CD8-positive, alpha-beta memory T cell (primary cell): Measurements from ENCODE around the gene PROX1. TPM values are rescaled to one million over a fixed set of nuclear protein-coding genes. Genes with fewer than 3 reads are reported as not detected.
A peak's percentile ranks its signal among the peaks of the same experiment; 100 is the strongest.

Experiments
- CTCF ChIA-PET: fragments of 350-600 bp; sonication (Branson Sonifier 250); formaldehyde crosslinking; loops from one replicate; lab custom pipeline; 2021; ENCODE audit warnings: antibody characterized with exemption; lab: Charles Lee
- POLR2A ChIA-PET: fragments of 350-600 bp; sonication (Branson Sonifier 250); formaldehyde crosslinking; loops from one replicate; lab custom pipeline; 2021; ENCODE audit warnings: antibody characterized with exemption; lab: Charles Lee
- DNase-seq, 5 donors: peaks; one replicate each; pipeline versions ENCODE4 v3.0.0 to v3.0.0-alpha.2; 2020 to 2022; ENCODE audit warnings: mixed read lengths in 1 of 5
- H3K27ac ChIP-seq: one replicate; pipeline ENCODE4 v1.7.0; 2013; ENCODE audit warnings: low read depth, mild to moderate bottlenecking, low read length, moderate library complexity
- H3K27me3 ChIP-seq: 2 replicates; pipeline ENCODE4 v1.7.0; 2013; ENCODE audit warnings: low read length, mild to moderate bottlenecking; ENCODE audit not compliant: insufficient read depth, poor library complexity, severe bottlenecking
- H3K36me3 ChIP-seq: 2 replicates; pipeline ENCODE4 v1.7.0; 2013; ENCODE audit warnings: mild to moderate bottlenecking, low read length, moderate library complexity; ENCODE audit not compliant: insufficient read depth
- H3K4me1 ChIP-seq: 2 replicates; pipeline ENCODE4 v1.7.0; 2013; ENCODE audit warnings: mild to moderate bottlenecking, low read length, moderate library complexity; ENCODE audit not compliant: insufficient read depth
- H3K4me3 ChIP-seq: 2 replicates; pipeline ENCODE4 v1.7.0; 2013; ENCODE audit warnings: mild to moderate bottlenecking, low read length
- H3K9me3 ChIP-seq: 2 replicates; pipeline ENCODE4 v1.7.0; 2013; ENCODE audit warnings: mild to moderate bottlenecking, low read length
- H3K27ac Mint-ChIP-seq, 8 donors: one replicate each; pipeline ENCODE4 v1.8.0; 2020 to 2021; ENCODE audit warnings: mixed read lengths in 8 of 8, mild to moderate bottlenecking in 6 of 8, inconsistent platforms in 3 of 8, moderate library complexity in 3 of 8
- H3K27me3 Mint-ChIP-seq, 2 donors: one replicate each; pipeline ENCODE4 v1.8.0; 2020 to 2021; ENCODE audit warnings: mixed read lengths in 2 of 2, mild to moderate bottlenecking in 1 of 2, moderate library complexity in 1 of 2
- H3K36me3 Mint-ChIP-seq, 3 donors: one replicate each; pipeline ENCODE4 v1.8.0; 2020 to 2021; ENCODE audit warnings: mixed read lengths in 3 of 3, inconsistent platforms in 1 of 3, mild to moderate bottlenecking in 1 of 3
- H3K4me1 Mint-ChIP-seq, 3 donors: one replicate each; pipeline ENCODE4 v1.8.0; 2020 to 2021; ENCODE audit warnings: mixed read lengths in 3 of 3, inconsistent platforms in 1 of 3, mild to moderate bottlenecking in 1 of 3
- H3K4me3 Mint-ChIP-seq, 7 donors: one replicate each; pipeline ENCODE4 v1.8.0; 2020 to 2021; ENCODE audit warnings: mixed read lengths in 7 of 7, mild to moderate bottlenecking in 6 of 7, moderate library complexity in 4 of 7, inconsistent platforms in 2 of 7
- H3K9me3 Mint-ChIP-seq, 5 donors: one replicate each; pipeline ENCODE4 v1.8.0; 2020 to 2022; ENCODE audit warnings: mixed read lengths in 5 of 5, mild to moderate bottlenecking in 3 of 5, moderate library complexity in 2 of 5, inconsistent platforms in 1 of 5
- polyA plus RNA-seq: library from polyadenylated mRNA; unstranded; fragments of 300-500 nt; fragmentation: Illumina TruSeq; gene quantifications from one replicate; pipeline ENCODE4 v1.2.3, GENCODE V29; 2021
- total RNA-seq, 2 experiments: library from RNA; stranded (reverse); gene quantifications; one replicate each; pipeline ENCODE4 v1.2.3, GENCODE V29; 2021

PROX1 gene
- total and polyA plus RNA-seq, 3 experiments from 2014 or later, result not detected

DNA sequence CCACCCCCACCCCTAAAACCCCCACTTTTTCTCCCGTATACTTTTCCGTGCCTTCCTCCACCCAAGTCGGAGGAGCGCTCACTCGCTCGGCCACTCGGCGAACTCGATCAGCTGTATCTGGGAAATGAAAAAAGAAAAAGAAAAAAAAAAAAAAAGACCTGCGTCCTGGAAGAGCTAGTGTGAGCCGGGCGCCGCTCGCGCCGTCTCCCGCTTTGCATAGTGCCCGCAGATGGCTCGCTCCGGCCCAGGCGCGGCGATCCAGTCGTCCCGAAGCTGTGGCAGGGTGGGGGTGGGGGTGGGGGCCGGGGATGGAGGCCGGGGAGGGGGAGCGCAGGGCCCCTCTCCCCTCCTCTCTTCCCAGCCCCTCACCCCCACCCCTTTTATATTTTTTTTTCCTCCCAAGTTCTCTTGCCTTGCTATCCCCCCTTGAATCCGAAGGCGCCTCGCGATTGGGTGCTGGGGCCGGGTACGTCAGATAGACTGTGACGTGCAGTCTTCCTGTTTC lies 299 bp upstream of the PROX1 start:
- Mint-ChIP-seq H3K4me1 (peaks cover 25 to 46% (median 43%) of the 10 kb centered on the region in 3 donors), H3K27ac (no peak overlapping the region), H3K9me3 (peaks cover 0 to 25% (median 13%) of the 10 kb centered on the region in 5 donors), H3K4me3 (peak overlapping the region; percentile 17 to 88 (median 75)), H3K27me3 (peaks cover 72 to 89% of the 10 kb centered on the region in 2 donors), H3K36me3 (peaks cover 0 to 1% (median 0%) of the 10 kb centered on the region in 3 donors)
- DNase-seq, result no peak
- Histone ChIP-seq H3K4me3 (no peak overlapping the region), H3K27me3 (peaks cover 55% of the 10 kb centered on the region), H3K27ac (no peak overlapping the region), H3K36me3 (no peaks in the 10 kb centered on the region), H3K9me3 (no peaks in the 10 kb centered on the region), H3K4me1 (peaks cover 14% of the 10 kb centered on the region)
- POLR2A ChIA-PET, result no interaction called here
- CTCF ChIA-PET, result no interaction called here

DNA sequence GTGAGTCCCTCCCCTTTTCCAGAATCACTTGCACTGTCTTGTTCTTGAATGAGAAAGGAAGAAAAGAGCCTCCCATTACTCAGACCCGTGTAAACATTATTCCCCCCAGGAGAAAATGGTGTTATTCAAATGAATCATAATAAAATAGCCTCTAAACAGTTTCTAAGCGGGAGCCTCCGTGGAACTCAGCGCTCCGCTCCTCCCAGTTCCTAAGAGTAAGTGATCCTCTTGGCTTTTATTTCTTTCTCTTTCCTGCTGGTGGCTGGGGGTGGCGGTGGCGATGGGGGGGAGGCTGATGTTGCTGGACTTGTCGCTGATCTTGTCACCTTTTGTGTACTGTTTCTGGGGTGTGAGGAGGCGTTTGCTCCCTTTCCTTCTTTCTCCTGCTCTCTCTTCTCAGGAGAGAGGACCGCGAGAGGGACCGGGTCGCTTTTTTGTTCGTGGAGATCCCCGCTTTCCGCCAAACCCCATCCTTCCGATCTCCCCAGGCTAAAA lies 781 bp downstream of the PROX1 start:
- Histone ChIP-seq H3K4me1 (peaks cover 14% of the 10 kb centered on the region), H3K27me3 (peaks cover 51% of the 10 kb centered on the region)

DNA sequence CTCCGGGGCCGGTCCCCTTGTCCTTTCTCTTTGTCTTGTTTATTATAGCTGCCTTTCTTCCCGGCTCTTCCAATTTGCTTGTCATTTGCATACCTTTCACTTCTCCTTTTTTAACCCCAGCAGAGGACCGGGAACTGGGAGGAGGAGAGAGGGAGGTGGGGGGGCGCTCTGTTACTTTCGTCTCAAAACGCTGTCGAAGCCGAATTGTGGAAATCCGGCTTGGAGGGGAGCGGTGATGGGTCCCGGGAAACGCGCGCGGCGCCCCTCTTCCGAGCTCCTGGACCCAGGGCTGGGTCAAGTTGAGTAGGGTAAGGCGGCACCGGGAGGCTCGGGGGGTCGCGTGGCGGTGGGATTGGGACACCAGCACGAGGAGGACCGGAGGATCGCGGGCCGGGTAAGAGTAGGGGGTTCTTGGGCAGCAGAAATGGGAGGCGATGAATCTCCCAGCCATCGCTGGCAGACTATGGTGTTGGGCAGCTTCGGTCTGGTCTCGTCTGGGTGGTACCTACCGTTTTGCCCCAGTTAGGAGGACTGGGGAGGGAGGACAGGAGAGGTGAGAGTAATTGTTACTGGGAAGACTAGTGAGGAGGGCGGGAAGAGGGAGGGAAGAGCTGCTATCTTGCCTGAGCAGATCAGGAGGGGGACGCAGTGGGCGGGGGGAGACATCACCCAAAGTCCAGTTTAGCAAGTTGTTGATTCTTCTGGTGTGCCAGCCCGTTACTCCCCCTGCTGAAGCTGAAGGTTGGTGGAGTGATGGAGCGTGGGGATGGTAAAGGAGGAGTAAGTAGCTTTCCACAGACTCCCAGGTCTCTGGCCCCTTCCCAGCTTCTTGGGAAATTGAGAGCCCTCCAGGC lies 1.5 kb downstream of the PROX1 start:
- peaks cover 44% of the 10 kb centered on the region for H3K27me3 ChIP-seq
- POLR2A ChIA-PET, result no interaction called here
- no peaks in the 10 kb centered on the region for H3K9me3 ChIP-seq

More for the DNA sequence above, 781 bp downstream of the PROX1 start:
- POLR2A ChIA-PET, result no interaction called here
- peak overlapping the region; percentile 52 for H3K4me3 ChIP-seq
- no peak for DNase-seq
- CTCF ChIA-PET, result interaction anchor here (0.6 to 1.2 kb wide), 2 partner anchors 15 to 273 kb away, joined by 3 read pairs; no protein-coding TSS in a partner anchor
- H3K9me3 Mint-ChIP-seq, result peaks cover 0 to 25% (median 13%) of the 10 kb centered on the region in 5 donors
- H3K9me3 ChIP-seq, result no peaks in the 10 kb centered on the region
- no peak overlapping the region for H3K27ac Mint-ChIP-seq
- no peaks in the 10 kb centered on the region for H3K36me3 ChIP-seq
- peaks cover 25 to 46% (median 43%) of the 10 kb centered on the region in 3 donors for H3K4me1 Mint-ChIP-seq
- H3K4me3 Mint-ChIP-seq, result peak overlapping the region; percentile 49 to 77 (median 74)
- peaks cover 69 to 91% of the 10 kb centered on the region in 2 donors for H3K27me3 Mint-ChIP-seq
- H3K36me3 Mint-ChIP-seq, result peaks cover 0 to 1% (median 0%) of the 10 kb centered on the region in 3 donors
- H3K27ac ChIP-seq, result no peak overlapping the region

DNA sequence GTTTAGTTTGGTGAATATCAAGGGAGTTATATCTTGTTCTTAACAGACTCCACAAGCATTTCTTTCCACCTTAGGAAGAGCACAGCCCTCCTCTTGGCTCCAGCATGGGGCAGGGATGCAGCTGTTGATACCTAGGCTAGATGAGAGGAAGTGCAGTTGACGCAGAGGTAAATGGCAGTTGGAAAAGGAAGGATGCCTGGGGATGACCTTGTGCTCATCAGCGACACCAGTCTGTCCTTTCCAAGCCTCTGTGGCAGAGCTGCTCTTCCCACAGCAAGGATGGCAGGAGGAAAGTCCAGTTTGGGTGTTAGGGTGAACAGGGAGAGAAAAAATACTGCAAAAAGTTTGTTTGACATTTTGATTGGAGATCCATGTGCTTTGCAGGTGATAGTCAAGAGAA lies 6.2 kb downstream of the PROX1 start:
- ChIA-PET CTCF (no interaction called here), POLR2A (no interaction called here)
- Histone ChIP-seq H3K36me3 (no peaks in the 10 kb centered on the region), H3K27ac (no peak overlapping the region), H3K9me3 (no peaks in the 10 kb centered on the region), H3K4me1 (peaks cover under 1% of the 10 kb centered on the region), H3K4me3 (no peak overlapping the region), H3K27me3 (peaks cover 14% of the 10 kb centered on the region)
- Mint-ChIP-seq H3K36me3 (peaks cover 0 to 4% (median 0%) of the 10 kb centered on the region in 3 donors), H3K4me1 (peaks cover 5 to 13% (median 6%) of the 10 kb centered on the region in 3 donors), H3K27ac (no peak overlapping the region), H3K4me3 (no peak overlapping the region), H3K9me3 (peaks cover 0 to 15% (median 2%) of the 10 kb centered on the region in 5 donors), H3K27me3 (peaks cover 27 to 47% of the 10 kb centered on the region in 2 donors)
- DNase-seq, result no peak

More for the DNA sequence above, 1.5 kb downstream of the PROX1 start:
- Histone ChIP-seq H3K27ac (no peak overlapping the region), H3K4me3 (peak overlapping the region; percentile 16), H3K4me1 (peaks cover 14% of the 10 kb centered on the region), H3K36me3 (no peaks in the 10 kb centered on the region)
- H3K36me3 Mint-ChIP-seq, result peaks cover 0 to 1% (median 0%) of the 10 kb centered on the region in 3 donors
- peaks cover 0 to 25% (median 13%) of the 10 kb centered on the region in 5 donors for H3K9me3 Mint-ChIP-seq
- H3K27ac Mint-ChIP-seq, result no peak overlapping the region
- CTCF ChIA-PET, result interaction anchor here (0.6 to 1.2 kb wide), 2 partner anchors 14 to 272 kb away, joined by 3 read pairs; no protein-coding TSS in a partner anchor
- H3K4me3 Mint-ChIP-seq, result peak overlapping the region; percentile 5 to 77 (median 70)
- DNase-seq, result no peak
- H3K27me3 Mint-ChIP-seq, result peaks cover 63 to 90% of the 10 kb centered on the region in 2 donors
- peaks cover 25 to 46% (median 43%) of the 10 kb centered on the region in 3 donors for H3K4me1 Mint-ChIP-seq

DNA sequence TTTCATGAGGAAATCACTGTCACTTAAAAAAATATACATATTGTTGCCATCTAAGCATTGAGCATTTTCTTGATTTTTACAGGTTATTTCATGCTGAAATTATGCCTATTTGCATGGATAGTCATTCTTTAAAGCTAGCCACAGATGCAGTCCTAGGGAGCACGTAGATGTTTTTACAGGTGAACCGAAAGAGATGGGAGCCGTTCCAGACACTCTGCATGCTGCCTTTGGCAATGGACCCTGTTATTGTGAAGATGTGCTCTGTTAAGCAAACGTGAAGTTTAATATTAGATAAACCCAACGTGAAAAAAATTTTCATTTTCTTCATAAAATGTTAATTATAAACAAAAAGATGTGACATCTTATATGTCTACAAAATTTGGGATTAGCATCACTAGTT lies 7.1 kb downstream of the PROX1 start:
- no peak overlapping the region for H3K27ac ChIP-seq
- H3K4me1 ChIP-seq, result no peaks in the 10 kb centered on the region
- H3K27me3 ChIP-seq, result peaks cover 5% of the 10 kb centered on the region
- DNase-seq, result no peak
- no peaks in the 10 kb centered on the region for H3K9me3 ChIP-seq
- Mint-ChIP-seq H3K4me1 (peaks cover 0 to 3% (median 0%) of the 10 kb centered on the region in 3 donors), H3K9me3 (peaks cover 0 to 14% (median 2%) of the 10 kb centered on the region in 5 donors), H3K27ac (no peak overlapping the region), H3K36me3 (peaks cover 0 to 2% (median 0%) of the 10 kb centered on the region in 3 donors), H3K4me3 (no peak overlapping the region), H3K27me3 (peaks cover 21 to 38% of the 10 kb centered on the region in 2 donors)
- H3K36me3 ChIP-seq, result no peaks in the 10 kb centered on the region
- CTCF ChIA-PET, result no interaction called here
- POLR2A ChIA-PET, result no interaction called here
- H3K4me3 ChIP-seq, result no peak overlapping the region

DNA sequence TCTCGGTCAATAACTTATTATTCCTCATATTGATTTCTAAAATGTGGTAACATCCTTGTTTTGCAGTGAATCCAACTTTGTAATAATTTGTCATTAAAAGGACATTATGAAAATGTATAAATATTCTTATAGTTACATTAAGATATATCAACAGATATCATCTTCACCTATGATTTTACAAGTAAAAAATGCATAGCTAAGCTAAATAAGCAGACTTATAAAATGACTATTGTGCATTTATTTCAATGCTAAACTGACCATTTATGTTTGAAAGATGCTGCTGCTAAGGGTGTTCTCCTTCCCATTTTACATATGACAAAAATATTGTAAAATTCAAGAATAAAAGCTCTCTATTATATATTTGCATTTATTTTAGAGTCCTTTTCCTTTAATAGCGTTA lies 7.8 kb downstream of the PROX1 start:
- Histone ChIP-seq H3K9me3 (no peaks in the 10 kb centered on the region), H3K4me1 (no peaks in the 10 kb centered on the region), H3K36me3 (no peaks in the 10 kb centered on the region), H3K27ac (no peak overlapping the region), H3K27me3 (no peaks in the 10 kb centered on the region), H3K4me3 (no peak overlapping the region)
- Mint-ChIP-seq H3K36me3 (peaks cover 0 to 2% (median 0%) of the 10 kb centered on the region in 3 donors), H3K4me3 (no peak overlapping the region), H3K9me3 (peaks cover 0 to 14% (median 0%) of the 10 kb centered on the region in 5 donors), H3K4me1 (no peaks in the 10 kb centered on the region), H3K27me3 (peaks cover 17 to 31% of the 10 kb centered on the region in 2 donors), H3K27ac (no peak overlapping the region)
- no peak for DNase-seq
- ChIA-PET CTCF (no interaction called here), POLR2A (no interaction called here)

DNA sequence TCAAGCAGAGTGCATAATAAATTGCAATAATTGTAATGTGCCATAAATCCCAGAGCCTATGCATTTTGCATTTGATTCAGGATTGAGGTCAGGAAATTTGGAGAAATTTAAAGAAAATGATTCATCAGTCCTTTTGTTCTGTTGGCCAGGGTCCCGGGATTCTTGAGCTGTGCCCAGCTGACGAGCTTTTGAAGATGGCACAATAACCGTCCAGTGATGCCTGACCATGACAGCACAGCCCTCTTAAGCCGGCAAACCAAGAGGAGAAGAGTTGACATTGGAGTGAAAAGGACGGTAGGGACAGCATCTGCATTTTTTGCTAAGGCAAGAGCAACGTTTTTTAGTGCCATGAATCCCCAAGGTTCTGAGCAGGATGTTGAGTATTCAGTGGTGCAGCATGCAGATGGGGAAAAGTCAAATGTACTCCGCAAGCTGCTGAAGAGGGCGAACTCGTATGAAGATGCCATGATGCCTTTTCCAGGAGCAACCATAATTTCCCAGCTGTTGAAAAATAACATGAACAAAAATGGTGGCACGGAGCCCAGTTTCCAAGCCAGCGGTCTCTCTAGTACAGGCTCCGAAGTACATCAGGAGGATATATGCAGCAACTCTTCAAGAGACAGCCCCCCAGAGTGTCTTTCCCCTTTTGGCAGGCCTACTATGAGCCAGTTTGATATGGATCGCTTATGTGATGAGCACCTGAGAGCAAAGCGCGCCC lies 8.7 kb downstream of the PROX1 start:
- no peaks in the 10 kb centered on the region for H3K4me1 Mint-ChIP-seq
- CTCF ChIA-PET, result no interaction called here

More for the DNA sequence above, 8.7 kb downstream of the PROX1 start:
- H3K27me3 ChIP-seq, result no peaks in the 10 kb centered on the region
- POLR2A ChIA-PET, result no interaction called here
- no peaks in the 10 kb centered on the region for H3K4me1 ChIP-seq
- peaks cover 9 to 22% of the 10 kb centered on the region in 2 donors for H3K27me3 Mint-ChIP-seq
- H3K4me3 ChIP-seq, result no peak overlapping the region
- H3K4me3 Mint-ChIP-seq, result no peak overlapping the region
- DNase-seq, result no peak
- peaks cover 0 to 14% (median 0%) of the 10 kb centered on the region in 5 donors for H3K9me3 Mint-ChIP-seq
- H3K27ac ChIP-seq, result no peak overlapping the region
- no peak overlapping the region for H3K27ac Mint-ChIP-seq
- H3K9me3 ChIP-seq, result no peaks in the 10 kb centered on the region
- peaks cover 0 to 2% (median 0%) of the 10 kb centered on the region in 3 donors for H3K36me3 Mint-ChIP-seq
- no peaks in the 10 kb centered on the region for H3K36me3 ChIP-seq
